K562 (cell line): ENCODE measurements around the gene TALDO1. TPM values are rescaled to one million over a fixed set of nuclear protein-coding genes. Genes with fewer than 3 reads are reported as not detected.

Source experiments
- ATAC-seq: fragments of 200-7000 bp; cut with Tn5 transposase; 3 replicates; pipeline ENCODE4 v1.9.1; 2020; ENCODE audit warnings: moderate library complexity
- BruUV-seq: library from RNA; stranded (reverse); fragments of 400-500 nt; replicated peaks from 2 replicates; lab custom pipeline; 2021; lab: Mats Ljungman, UMichigan
- CTCF ChIA-PET: fragments of 300-600 bp; formaldehyde crosslinking; extraction: SDS; loops from one replicate; lab custom pipeline; 2021; ENCODE audit warnings: low intra/inter-chr PET ratio; lab: Yijun Ruan, JAX
- POLR2A ChIA-PET: fragments of 300-600, 350-650 bp; sonication (Branson Sonifier 250); formaldehyde crosslinking; extraction: SDS; loops from one replicate; lab custom pipeline; 2021; ENCODE audit warnings: antibody characterized with exemption, inconsistent platforms; lab: Yijun Ruan, JAX
- DNase-seq, 4 experiments: peaks; one replicate each; pipeline versions ENCODE4 v3.0.0 to v3.0.0-alpha.2; 2011 to 2018; ENCODE audit warnings: low spot score in 3 of 4, mixed read lengths in 3 of 4; ENCODE audit errors: extremely low read depth in 1 of 4
- FAIRE-seq: peaks from 2 replicates; lab custom pipeline; 2011; peaks lifted over from hg19 to GRCh38; lab: Jason Lieb, UNC
- H2AFZ ChIP-seq: 2 replicates; pipeline ENCODE4 v1.6.0; 2011; ENCODE audit warnings: low read depth, low read length, control low read depth, inconsistent platforms
- H3K27ac ChIP-seq: fragments of 200-600 bp; 3 replicates; pipeline ENCODE4 v1.8.0; 2011; ENCODE audit warnings: low read depth, mild to moderate bottlenecking, control low read depth, inconsistent platforms, low read length, moderate library complexity, mixed read lengths; ENCODE audit errors: extremely low read depth
- H3K27me3 ChIP-seq, 2 experiments: fragments of 300-600 bp in 1 of 2; 2 replicates in 1 of 2; 3 replicates in 1 of 2; pipeline versions ENCODE4 v1.6.0 to v1.8.0; 2011; ENCODE audit warnings: inconsistent platforms in 2 of 2, low read length in 2 of 2, mild to moderate bottlenecking in 1 of 2, mixed read lengths in 1 of 2, moderate library complexity in 1 of 2; ENCODE audit not compliant: control insufficient read depth in 2 of 2, insufficient read depth in 2 of 2
- H3K36me3 ChIP-seq: fragments of 300-600 bp; 3 replicates; pipeline ENCODE4 v1.8.0; 2011; ENCODE audit warnings: mild to moderate bottlenecking, low read length, inconsistent platforms; ENCODE audit not compliant: control insufficient read depth, insufficient read depth
- H3K4me1 ChIP-seq, 2 experiments: fragments of 200-600 bp in 1 of 2; replicated peaks in 1 of 2; 2 replicates in 1 of 2; 3 replicates in 1 of 2; pipeline versions ENCODE4 v1.5.1 to v1.8.0; 2011; ENCODE audit warnings: inconsistent platforms in 2 of 2, low read length in 2 of 2, mild to moderate bottlenecking in 1 of 2, mixed read lengths in 1 of 2, moderate library complexity in 1 of 2; ENCODE audit not compliant: control insufficient read depth in 2 of 2, insufficient read depth in 2 of 2
- H3K4me2 ChIP-seq: 2 replicates; pipeline ENCODE4 v1.6.1; 2011; ENCODE audit warnings: low read length, control low read depth, inconsistent platforms, mixed read lengths; ENCODE audit not compliant: insufficient read depth
- H3K4me3 ChIP-seq: fragments of 200-600 bp; sonication (generic), shearing (Covaris generic); 2 replicates; pipeline ENCODE4 v1.5.1; 2016; ENCODE audit warnings: control low read depth, inconsistent platforms
- H3K79me2 ChIP-seq: fragments of 200-600 bp; 3 replicates; pipeline ENCODE4 v1.8.0; 2011; ENCODE audit warnings: low read length, inconsistent platforms; ENCODE audit not compliant: control insufficient read depth, insufficient read depth
- H3K9ac ChIP-seq, 2 experiments: 2 replicates each; pipeline versions ENCODE4 v1.6.0 to v1.6.1; 2011; ENCODE audit warnings: low read depth in 2 of 2, low read length in 2 of 2, control low read depth in 1 of 2, inconsistent platforms in 1 of 2, mild to moderate bottlenecking in 1 of 2, mixed read lengths in 1 of 2; ENCODE audit not compliant: insufficient read depth in 1 of 2
- H3K9me1 ChIP-seq: one replicate; pipeline ENCODE4 v1.6.0; 2011; ENCODE audit warnings: inconsistent platforms, mild to moderate bottlenecking, low read length, moderate library complexity; ENCODE audit not compliant: control insufficient read depth, insufficient read depth
- H3K9me3 ChIP-seq: replicated peaks from 2 replicates; pipeline ENCODE4 v1.5.1; 2011; ENCODE audit warnings: low read depth, low read length, inconsistent platforms; ENCODE audit not compliant: control insufficient read depth, insufficient read depth
- H4K20me1 ChIP-seq: replicated peaks from 2 replicates; pipeline ENCODE4 v1.6.1; 2011; ENCODE audit warnings: low read length, inconsistent platforms, mixed read lengths; ENCODE audit not compliant: control insufficient read depth, insufficient read depth
- CBX8 ChIP-seq: fragments of 200-600 bp; sonication (generic); IDR thresholded peaks from 2 replicates; pipeline ENCODE4 v1.6.1; 2012; ENCODE audit warnings: borderline replicate concordance, mixed run types, low read depth, mild to moderate bottlenecking, moderate library complexity, mixed read lengths, low read length, control low read depth, inconsistent platforms; ENCODE audit not compliant: poor library complexity, severe bottlenecking; ENCODE audit errors: extremely low read depth
- CHD4 ChIP-seq: fragments of 200-600 bp; sonication (generic); IDR thresholded peaks from 3 replicates; pipeline ENCODE4 v1.6.1; 2012; ENCODE audit warnings: low read depth, mild to moderate bottlenecking, mixed read lengths, low read length, inconsistent platforms; ENCODE audit not compliant: insufficient read depth, insufficient replicate concordance, poor library complexity, severe bottlenecking
- NRF1 ChIP-seq, 2 experiments: fragments of 450-650 bp; IDR thresholded peaks in 1 of 2; conservative IDR thresholded peaks in 1 of 2; 2 replicates each; pipeline ENCODE4 v1.6.1; 2014; ENCODE audit warnings: mild to moderate bottlenecking in 2 of 2
- ZBTB11 ChIP-seq, 3 experiments: fragments of 200-800 bp in 1 of 3; fragments of 250-450 bp in 1 of 3; fragments of 450-650 bp in 1 of 3; sonication (Bioruptor Pico) in 1 of 3; sonication (Bioruptor generic) in 1 of 3; formaldehyde crosslinking in 1 of 3; IDR thresholded peaks; 2 replicates each; pipeline versions ENCODE4 v1.6.1 to v1.8.0; 2016 to 2022; ENCODE audit warnings: mild to moderate bottlenecking in 2 of 3, missing genetic modification characterization in 2 of 3, missing compliant biosample characterization in 1 of 3, moderate library complexity in 1 of 3
- ZBTB2 ChIP-seq: fragments of 450-650 bp; IDR thresholded peaks from 2 replicates; pipeline ENCODE4 v1.6.1; 2016; ENCODE audit warnings: antibody characterized with exemption
- ZBTB7A ChIP-seq: IDR thresholded peaks from 2 replicates; pipeline ENCODE4 v1.6.1; 2011; ENCODE audit warnings: low read depth, mild to moderate bottlenecking, low read length, moderate library complexity, borderline replicate concordance; ENCODE audit not compliant: control insufficient read depth
- ZNF395 ChIP-seq: fragments of 200-800 bp; sonication (Bioruptor generic); IDR thresholded peaks from 2 replicates; pipeline ENCODE4 v1.6.1; 2017; ENCODE audit warnings: missing genetic modification characterization, missing compliant biosample characterization
- WGBS: fragments of 100-300 bp; shearing (Covaris generic); methylation state at CpG from one replicate; pipeline ENCODE4 v1.1.6; 2016; ENCODE audit warnings: low coverage, mixed read lengths; ENCODE audit not compliant: insufficient coverage; ENCODE audit errors: missing lambda C conversion rate; 5-methylcytosine and 5-hydroxymethylcytosine counted together
- in situ Hi-C: fragments of 300-500 bp; cut with MboI; formaldehyde crosslinking; loops from 4 replicates; pipeline ENCODE4 v1.15.0; 2018; ENCODE audit warnings: inconsistent platforms, mixed read lengths
- intact Hi-C: fragments of 100-400 bp; cut with micrococcal nuclease; formaldehyde crosslinking; loops from 2 replicates; pipeline ENCODE4 v1.14.2; 2022
- polyA plus RNA-seq, 8 experiments: library from polyadenylated mRNA; depleted of rRNA in 4 of 8; stranded (reverse) in 5 of 8; unstranded in 3 of 8; fragments of >200 nt; fragmentation: Nextera tagmentation in 2 of 8; fragmentation: Illumina TruSeq in 1 of 8; extraction: Ambion mirVana in 2 of 8; extraction: Trizol in 1 of 8; gene quantifications; 2 replicates each; pipeline versions ENCODE4 v1.2.1 to v1.2.3, GENCODE V29; 2011 to 2014; ENCODE audit warnings: inconsistent platforms in 1 of 8, missing spikeins in 1 of 8
- total RNA-seq, 7 experiments: library from RNA; depleted of rRNA in 6 of 7; stranded (reverse); fragments of >200 nt in 6 of 7; fragmentation: Illumina TruSeq in 2 of 7; extraction: Trizol in 2 of 7; gene quantifications; 2 replicates each; pipeline versions ENCODE4 v1.2.1 to v1.2.3, GENCODE V29; 2011 to 2021; ENCODE audit warnings: low replicate concordance in 1 of 7

Gene TALDO1
- total and polyA plus RNA-seq, 9 of the 15 experiments (the other 6 are each of a cell fraction or from before 2014, with no cell fraction given): 260 to 541 (median 441) TPM

GRCh38 chr11:725624-726202 is 21.6 kb upstream of the TALDO1 start:
- no peaks in the 10 kb centered on the region for H3K9me1 ChIP-seq
- no TSS peak for BruUV-seq
- DNase-seq (peak in 3 of 4 experiments; percentile 39 to 67 (median 59)), FAIRE-seq (no peak), ATAC-seq (0 out of 3 replicates have a peak, but pooled peaks have one; percentile 9)
- POLR2A ChIA-PET: interaction anchor here (0.6 to 2.8 kb wide), 8 partner anchors 11 to 134 kb away, joined by 3 to 25 read pairs (median 4); partner anchors contain the start of genes DEAF1 and TMEM80
- intact Hi-C loops (loop anchor here (5.0 kb wide), 2 partner anchors 72 to 173 kb away; partner anchors contain the start of gene SLC25A22), in situ Hi-C loops (no loop called here)
- H3K9ac ChIP-seq: peak overlapping the region in 1 of 2 experiments; percentile 87; a peak in 2 of 4 replicates
- peaks cover 35 to 82% of the 10 kb centered on the region in 2 experiments for H3K4me1 ChIP-seq
- CTCF ChIA-PET: no interaction called here
- H3K9me3 ChIP-seq: no peaks in the 10 kb centered on the region
- H3K4me2 ChIP-seq: 0 out of 2 replicates have a peak overlapping the region, but pooled peaks have one; percentile 4
- no peaks in the 10 kb centered on the region; the same call in 1 of the 2 replicates for H4K20me1 ChIP-seq
- peak overlapping the region; percentile 34; the same call in 1 of the 2 replicates for H3K4me3 ChIP-seq
- H2AFZ ChIP-seq: peak overlapping the region; percentile 92; the same call in 1 of the 2 replicates
- no peaks in the 10 kb centered on the region; the same call in 1 of the 3 replicates for H3K79me2 ChIP-seq
- no peaks in the 10 kb centered on the region; a peak in 1 of 5 replicates for H3K27me3 ChIP-seq
- 45% methylated on average over 29 of the region's 53 CpGs for WGBS
- no peak for TF ChIP-seq ZBTB2
- TF ChIP-seq CHD4: no peak
- TF ChIP-seq ZNF395 (CRISPR knock-in tag): 0 out of 2 replicates have a peak, but pooled peaks have one; percentile 42
- peak; percentile 15 to 32; a peak in 1 of 4 replicates for TF ChIP-seq NRF1 (conservative IDR thresholded peaks at IDR 0.05 in 1 of 2, IDR thresholded peaks at IDR 0.05 in 1 of 2)
- no peak for TF ChIP-seq ZBTB11 (CRISPR knock-in tag; IDR thresholded peaks at IDR 0.05)
- TF ChIP-seq ZBTB7A: peak; percentile 76
- no peak for TF ChIP-seq CBX8
- TF ChIP-seq, all 486 proteins: peak for 3
- Histone ChIP-seq H3K36me3 (no peaks in the 10 kb centered on the region), H3K27ac (peak overlapping the region; percentile 65; the same call in 1 of the 3 replicates)
